Fibroblast of skin of left quadriceps (primary cell): ENCODE results near the gene PROKR1.
"Not testable (repeated sequence)": the region's sequence is repeated elsewhere in the genome, so short reads cannot be mapped to it uniquely, and the experiment has no call there.

Experiments used
- DNase-seq, 2 experiments: peaks; one replicate each; pipeline ENCODE4 v3.0.0-alpha.2; 2013; ENCODE audit warnings: low read depth in 2 of 2

The PROKR1 gene

GRCh38 chr2:68658266-68658665 is 14.9 kb downstream of the PROKR1 start:
- no peak for DNase-seq

- no peak for DNase-seq
These were observed 15.7 kb downstream of the PROKR1 start for GRCh38 chr2:68659081-68659480.

- DNase-seq, result no peak
These were observed 17.3 kb downstream of the PROKR1 start for GRCh38 chr2:68660658-68661057.

DNA sequence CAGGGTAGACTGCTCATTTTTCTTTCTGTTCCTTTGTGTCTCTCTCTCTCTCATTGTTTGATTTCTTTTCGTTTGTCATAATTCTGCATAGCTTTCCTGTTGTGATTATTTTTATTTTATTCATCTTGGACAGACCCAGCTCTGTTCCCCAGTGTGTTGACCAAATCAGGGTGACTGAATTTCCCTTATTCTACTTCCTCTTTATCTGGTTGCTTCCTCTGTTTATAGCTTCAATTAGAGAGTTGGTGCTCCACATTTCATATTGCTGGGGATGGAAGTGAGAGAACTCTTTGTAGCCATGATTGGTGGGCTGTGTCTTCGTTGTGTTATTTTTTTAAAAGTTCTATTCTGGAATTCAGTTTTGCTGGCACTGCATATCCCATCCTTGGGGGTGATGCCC is 19.1 kb downstream of the PROKR1 start:
- no peak for DNase-seq

GRCh38 chr2:68663371-68664156 is 20.2 kb downstream of the PROKR1 start:
- no peak for DNase-seq

GRCh38 chr2:68667371-68667770 is 24.0 kb downstream of the PROKR1 start:
- no peak for DNase-seq

GRCh38 chr2:68669651-68670050 is 26.3 kb downstream of the PROKR1 start:
- DNase-seq, result no peak

- DNase-seq, result no peak
These were observed 28.6 kb downstream of the PROKR1 start for GRCh38 chr2:68671961-68672360.

- DNase-seq, result no peak
These were observed 30.3 kb downstream of the PROKR1 start for GRCh38 chr2:68673631-68674030.

DNA sequence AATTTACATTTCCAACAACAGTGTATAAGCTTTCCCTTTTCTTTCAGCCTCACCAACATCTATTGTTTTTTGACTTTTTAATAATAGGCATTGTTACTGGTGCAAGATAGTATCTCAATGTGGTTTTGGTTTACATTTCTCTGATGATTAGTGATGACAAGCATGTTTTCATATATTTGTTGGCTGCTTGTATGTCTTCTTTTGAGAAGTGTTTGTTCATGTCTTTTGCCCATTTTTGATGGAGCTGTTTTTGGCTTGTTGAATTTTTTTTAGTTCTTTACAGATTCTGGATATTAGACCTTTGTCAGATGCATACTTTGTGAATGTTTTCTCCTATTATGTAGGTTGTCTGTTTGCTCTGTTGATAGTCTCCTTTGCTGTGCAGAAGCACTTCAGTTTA is 32.1 kb downstream of the PROKR1 start:
- no peak for DNase-seq

DNA sequence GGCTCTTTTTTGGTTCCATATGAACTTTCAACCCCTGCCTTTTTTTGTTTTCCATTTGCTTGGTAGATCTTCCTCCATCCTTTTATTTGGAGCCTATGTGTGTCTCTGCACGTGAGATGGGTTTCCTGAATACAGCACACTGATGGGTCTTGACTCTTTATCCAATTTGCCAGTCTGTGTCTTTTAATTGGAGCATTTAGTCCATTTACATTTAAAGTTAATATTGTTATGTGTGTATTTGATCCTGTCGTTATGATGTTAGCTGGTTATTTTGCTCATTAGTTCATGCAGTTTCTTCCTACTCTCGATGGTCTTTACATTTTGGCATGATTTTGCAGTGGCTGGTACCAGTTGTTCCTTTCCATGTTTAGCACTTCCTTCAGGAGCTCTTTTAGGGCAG is 34.5 kb downstream of the PROKR1 start:
- DNase-seq, result not testable (repeated sequence)

DNA sequence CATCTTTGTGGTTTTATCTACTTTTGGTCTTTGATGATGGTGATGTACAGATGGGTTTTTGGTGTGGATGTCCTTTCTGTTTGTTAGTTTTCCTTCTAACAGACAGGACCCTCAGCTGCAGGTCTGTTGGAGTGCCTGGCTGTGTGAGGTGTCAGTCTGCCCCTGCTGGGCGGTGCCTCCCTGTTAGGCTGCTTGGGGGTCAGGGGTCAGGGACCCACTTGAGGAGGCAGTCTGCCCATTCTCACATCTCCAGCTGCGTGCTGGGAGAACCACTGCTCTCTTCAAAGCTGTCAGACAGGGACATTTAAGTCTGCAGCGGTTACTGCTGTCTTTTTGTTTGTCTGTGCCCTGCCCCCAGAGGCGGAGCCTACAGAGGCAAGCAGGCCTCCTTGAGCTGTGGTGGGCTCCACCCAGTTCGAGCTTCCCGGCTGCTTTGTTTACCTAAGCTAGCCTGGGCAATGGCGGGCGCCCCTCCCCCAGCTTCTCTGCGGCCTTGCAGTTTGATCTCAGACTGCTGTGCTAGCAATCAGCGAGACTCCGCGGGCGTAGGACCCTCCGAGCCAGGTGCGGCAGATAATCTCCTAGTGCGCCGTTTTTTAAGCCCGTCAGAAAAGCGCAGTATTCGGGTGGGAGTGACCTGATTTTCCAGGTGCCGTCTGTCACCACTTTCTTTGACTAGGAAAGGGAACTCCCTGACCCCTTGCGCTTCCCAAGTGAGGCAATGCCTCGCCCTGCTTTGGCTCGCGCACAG is 36.0 kb downstream of the PROKR1 start:
- not testable (repeated sequence) for DNase-seq

- not testable (repeated sequence) for DNase-seq
These were observed 36.5 kb downstream of the PROKR1 start for GRCh38 chr2:68679917-68680267.

DNA sequence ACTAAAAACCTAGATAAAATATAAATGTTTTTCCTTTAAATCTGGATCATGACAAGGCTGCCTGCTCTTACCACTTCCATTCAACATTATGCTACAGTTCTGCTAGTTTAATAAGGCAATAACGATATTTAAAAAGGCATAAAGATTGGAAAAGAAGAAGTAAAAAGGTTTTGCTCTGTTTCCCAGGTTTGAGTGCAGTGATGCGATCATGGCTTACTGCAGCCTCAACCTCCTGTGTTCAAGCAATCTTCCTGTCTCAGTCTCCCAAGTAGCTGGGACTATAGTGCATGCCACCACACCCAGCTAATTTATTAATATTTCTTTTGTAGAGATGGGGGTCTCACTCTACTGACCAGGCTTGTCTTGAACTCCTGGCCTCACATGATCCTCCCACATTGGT is 40.8 kb downstream of the PROKR1 start:
- DNase-seq, result no peak

GRCh38 chr2:68686178-68686577 is 42.8 kb downstream of the PROKR1 start:
- no peak for DNase-seq

GRCh38 chr2:68687018-68687417 is 43.6 kb downstream of the PROKR1 start:
- no peak for DNase-seq

DNA sequence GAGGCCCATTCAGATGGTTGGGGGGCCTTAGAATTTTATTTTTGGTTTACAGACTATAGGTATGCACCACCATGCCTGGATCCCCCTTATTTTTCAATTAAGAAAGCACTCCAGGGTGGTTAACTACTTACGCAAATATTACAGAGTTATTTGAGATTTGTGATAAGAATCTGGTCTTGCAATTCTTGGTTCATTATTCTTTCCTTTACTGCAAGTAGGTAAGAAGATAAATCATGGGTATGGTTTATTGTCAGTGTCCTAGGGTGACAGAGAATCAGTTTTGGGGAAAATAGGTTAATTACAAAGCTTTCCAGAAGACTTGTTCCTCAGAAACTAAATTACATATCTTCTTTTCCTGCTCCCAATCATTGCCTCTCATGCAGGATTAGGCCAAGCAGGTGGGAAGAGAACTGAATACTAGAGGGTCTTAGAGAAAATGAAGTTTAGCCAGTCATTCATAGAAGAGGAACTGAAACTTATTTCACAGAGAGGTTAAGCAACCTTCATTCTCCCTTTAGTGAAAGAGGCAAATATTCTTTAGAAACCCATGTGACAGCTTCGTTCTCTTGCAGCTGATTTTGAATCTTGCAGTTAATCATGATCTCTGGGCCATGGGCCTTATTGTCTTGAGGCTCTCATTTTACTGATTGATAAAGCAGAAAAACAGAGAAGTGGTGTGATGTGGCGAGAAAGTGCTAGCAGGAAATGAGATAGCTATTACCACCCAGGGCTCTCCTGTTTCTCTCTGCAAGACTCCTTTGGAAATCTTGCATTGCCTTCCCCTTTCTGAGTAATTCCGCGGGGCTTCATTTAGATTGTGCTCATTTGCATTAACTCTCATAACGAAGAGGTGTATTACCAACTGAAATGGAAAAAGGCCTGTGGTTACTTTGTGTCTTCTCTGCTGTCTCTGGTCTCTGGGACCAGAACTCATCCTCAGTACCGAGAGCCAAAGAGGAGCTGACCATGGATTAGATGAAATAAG is 46.5 kb downstream of the PROKR1 start:
- DNase-seq, result no peak

GRCh38 chr2:68690851-68691250 is 47.5 kb downstream of the PROKR1 start:
- DNase-seq, result no peak

GRCh38 chr2:68692511-68692910 is 49.1 kb downstream of the PROKR1 start:
- DNase-seq, result no peak

GRCh38 chr2:68693951-68694350 is 50.6 kb downstream of the PROKR1 start:
- no peak for DNase-seq

GRCh38 chr2:68695971-68696370 is 52.6 kb downstream of the PROKR1 start:
- DNase-seq, result no peak

DNA sequence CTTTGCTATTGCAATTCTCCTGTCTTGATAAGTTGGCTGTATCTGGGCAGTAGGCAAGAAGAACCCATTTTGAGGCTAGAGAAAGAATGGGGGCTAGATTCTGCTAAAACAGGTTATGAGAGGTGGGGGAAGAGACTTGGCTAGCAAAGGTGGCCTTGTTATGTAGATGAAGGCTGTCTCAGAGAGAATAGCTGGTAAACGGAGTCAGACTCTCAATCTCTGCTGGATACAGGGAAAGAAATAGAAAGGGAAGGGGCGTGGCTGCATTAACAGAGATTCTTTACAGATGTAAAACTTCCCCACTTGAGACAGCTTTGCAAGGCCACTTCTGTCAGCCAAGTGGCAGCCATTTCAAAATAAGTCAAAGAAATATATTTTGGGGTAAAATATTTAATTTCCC is 53.2 kb downstream of the PROKR1 start:
- DNase-seq, result no peak
